Thoracic aorta (tissue), 2 donors: ENCODE data around the gene GYS2. TPM values are rescaled to one million over a fixed set of nuclear protein-coding genes. Genes with fewer than 3 reads are reported as not detected.

Experiments used
- ATAC-seq: fragments of 150-250 bp; one replicate; pipeline ENCODE4 v1.8.0; 2017; ENCODE audit warnings: low read depth; ENCODE audit not compliant: insufficient number of reproducible peaks, low FRiP score
- DNase-seq: peaks from one replicate; pipeline ENCODE4 v3.0.0-alpha.2; 2020; ENCODE audit warnings: low spot score
- H3K27ac ChIP-seq, 2 donors: fragments of 200-600 bp; sonication (generic); 1 replicate in 1 of 2; 2 replicates in 1 of 2; pipeline ENCODE4 v1.5.1; 2016; ENCODE audit warnings: mild to moderate bottlenecking in 2 of 2, moderate library complexity in 2 of 2
- H3K27me3 ChIP-seq: fragments of 200-600 bp; sonication (generic); replicated peaks from 2 replicates; pipeline ENCODE4 v1.6.0; 2016; ENCODE audit warnings: mild to moderate bottlenecking; ENCODE audit not compliant: insufficient read depth
- H3K36me3 ChIP-seq: fragments of 200-600 bp; sonication (generic); one replicate; pipeline ENCODE4 v1.5.1; 2016
- H3K4me1 ChIP-seq, 2 donors: fragments of 200-600 bp; sonication (generic); 1 replicate in 1 of 2; 2 replicates in 1 of 2; pipeline versions ENCODE4 v1.5.1 to v1.6.0; 2016; ENCODE audit warnings: low read depth in 2 of 2, mild to moderate bottlenecking in 1 of 2; ENCODE audit not compliant: control insufficient read depth in 1 of 2
- H3K4me3 ChIP-seq: fragments of 200-600 bp; sonication (generic); 2 replicates; pipeline ENCODE4 v1.5.1; 2016; ENCODE audit warnings: mild to moderate bottlenecking
- H3K9me3 ChIP-seq: fragments of 200-600 bp; sonication (generic); 2 replicates; pipeline ENCODE4 v1.5.1; 2016
- CTCF ChIP-seq: fragments of 200-600 bp; sonication (generic); IDR thresholded peaks from one replicate; pipeline ENCODE4 v1.5.1; 2019; ENCODE audit warnings: antibody characterized with exemption
- total RNA-seq, 2 donors: library from RNA; depleted of rRNA; stranded (reverse); fragments of >200 nt; gene quantifications; one replicate each; pipeline versions ENCODE4 v1.1.0 to v1.2.3, GENCODE V29; 2016

GYS2 gene
- total RNA-seq, 2 donors from 2014 or later, result not detected

- Histone ChIP-seq H3K9me3 (no peaks in the 10 kb centered on the region), H3K27ac (no peak overlapping the region), H3K4me1 (no peaks in the 10 kb centered on the region), H3K36me3 (no peaks in the 10 kb centered on the region), H3K27me3 (no peaks in the 10 kb centered on the region), H3K4me3 (no peak overlapping the region)
- ATAC-seq (no peak), DNase-seq (no peak)
- peak; percentile 13 for TF ChIP-seq CTCF
Observed at GRCh38 chr12:21607701-21608100, 3.1 kb upstream of the GYS2 start.

GRCh38 chr12:21606175-21606574 is 1.5 kb upstream of the GYS2 start:
- no peaks in the 10 kb centered on the region for H3K4me1 ChIP-seq
- H3K9me3 ChIP-seq, result no peaks in the 10 kb centered on the region
- no peak overlapping the region for H3K27ac ChIP-seq
- H3K36me3 ChIP-seq, result no peaks in the 10 kb centered on the region
- no peak for ATAC-seq
- no peak for TF ChIP-seq CTCF
- DNase-seq, result no peak
- no peak overlapping the region for H3K4me3 ChIP-seq
- no peaks in the 10 kb centered on the region for H3K27me3 ChIP-seq

- Histone ChIP-seq H3K9me3 (no peaks in the 10 kb centered on the region), H3K4me3 (no peak overlapping the region), H3K27me3 (no peaks in the 10 kb centered on the region), H3K27ac (no peak overlapping the region), H3K36me3 (no peaks in the 10 kb centered on the region), H3K4me1 (no peaks in the 10 kb centered on the region)
- ATAC-seq, result no peak
- DNase-seq, result no peak
- no peak for TF ChIP-seq CTCF
Observed at GRCh38 chr12:21602774-21603173, 1.9 kb downstream of the GYS2 start.

GRCh38 chr12:21600196-21600595 is 4.5 kb downstream of the GYS2 start:
- ATAC-seq (no peak), DNase-seq (no peak)
- no peak overlapping the region for H3K4me3 ChIP-seq
- H3K9me3 ChIP-seq, result no peaks in the 10 kb centered on the region
- no peaks in the 10 kb centered on the region for H3K27me3 ChIP-seq
- TF ChIP-seq CTCF, result no peak
- no peak overlapping the region for H3K27ac ChIP-seq
- no peaks in the 10 kb centered on the region for H3K4me1 ChIP-seq
- H3K36me3 ChIP-seq, result no peaks in the 10 kb centered on the region

GRCh38 chr12:21599143-21599999 is 5.3 kb downstream of the GYS2 start:
- Histone ChIP-seq H3K9me3 (no peaks in the 10 kb centered on the region), H3K27ac (no peak overlapping the region), H3K4me1 (no peaks in the 10 kb centered on the region), H3K36me3 (no peaks in the 10 kb centered on the region), H3K27me3 (no peaks in the 10 kb centered on the region), H3K4me3 (no peak overlapping the region)
- DNase-seq (no peak), ATAC-seq (no peak)
- no peak for TF ChIP-seq CTCF
